ENCODE data around the gene ATP6V0B. TPM values are rescaled to one million over a fixed set of nuclear protein-coding genes. Genes with fewer than 3 reads are reported as not detected.

The ATP6V0B gene
- total RNA-seq, 8 experiments from 2014 or later: 106 to 333 (median 237) TPM

DNA sequence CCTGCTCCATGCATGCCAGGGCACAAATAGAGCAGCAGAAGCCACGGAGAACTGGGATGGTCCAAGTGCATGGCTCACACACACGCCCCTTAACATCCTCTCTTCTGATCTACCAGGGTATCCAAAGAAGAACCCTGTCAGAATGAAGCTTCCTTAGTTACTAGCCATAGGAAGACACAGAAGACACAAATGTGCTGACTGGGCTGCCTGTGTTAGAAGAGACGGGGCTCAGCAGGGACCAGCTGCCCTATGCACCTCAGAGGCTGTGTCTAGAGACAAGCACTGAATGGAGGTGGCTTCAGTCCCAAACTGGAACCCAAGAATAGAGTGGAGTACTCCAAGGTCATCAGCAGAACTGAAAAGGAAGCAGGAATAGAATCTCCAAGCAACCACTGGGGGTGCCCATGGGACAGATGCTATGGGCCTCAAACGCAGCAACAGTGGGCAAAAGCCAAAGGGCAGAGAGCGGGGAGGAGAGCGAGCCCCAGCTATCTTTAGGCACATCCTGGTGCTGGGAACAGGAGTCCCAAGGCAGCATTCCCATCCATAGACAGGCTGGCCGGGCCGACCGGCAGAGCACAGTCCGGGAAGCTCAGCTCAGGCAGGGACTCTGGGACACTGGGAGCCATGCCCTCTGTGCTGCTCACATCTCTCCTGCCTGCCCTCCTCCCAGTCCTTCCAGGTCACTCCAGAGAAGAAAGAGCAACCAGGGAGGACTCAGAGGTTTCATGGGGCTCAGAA lies 47.0 kb downstream of the ATP6V0B start:
- WGBS, 10 experiments: 60 to 100% (median 89%) methylated on average over 1 to 8 of the region's 10 CpGs; no CpG with 5 or more reads in 4 of the 10 experiments
- no peak for ATAC-seq (replicated peaks in 6 of 8)

DNA sequence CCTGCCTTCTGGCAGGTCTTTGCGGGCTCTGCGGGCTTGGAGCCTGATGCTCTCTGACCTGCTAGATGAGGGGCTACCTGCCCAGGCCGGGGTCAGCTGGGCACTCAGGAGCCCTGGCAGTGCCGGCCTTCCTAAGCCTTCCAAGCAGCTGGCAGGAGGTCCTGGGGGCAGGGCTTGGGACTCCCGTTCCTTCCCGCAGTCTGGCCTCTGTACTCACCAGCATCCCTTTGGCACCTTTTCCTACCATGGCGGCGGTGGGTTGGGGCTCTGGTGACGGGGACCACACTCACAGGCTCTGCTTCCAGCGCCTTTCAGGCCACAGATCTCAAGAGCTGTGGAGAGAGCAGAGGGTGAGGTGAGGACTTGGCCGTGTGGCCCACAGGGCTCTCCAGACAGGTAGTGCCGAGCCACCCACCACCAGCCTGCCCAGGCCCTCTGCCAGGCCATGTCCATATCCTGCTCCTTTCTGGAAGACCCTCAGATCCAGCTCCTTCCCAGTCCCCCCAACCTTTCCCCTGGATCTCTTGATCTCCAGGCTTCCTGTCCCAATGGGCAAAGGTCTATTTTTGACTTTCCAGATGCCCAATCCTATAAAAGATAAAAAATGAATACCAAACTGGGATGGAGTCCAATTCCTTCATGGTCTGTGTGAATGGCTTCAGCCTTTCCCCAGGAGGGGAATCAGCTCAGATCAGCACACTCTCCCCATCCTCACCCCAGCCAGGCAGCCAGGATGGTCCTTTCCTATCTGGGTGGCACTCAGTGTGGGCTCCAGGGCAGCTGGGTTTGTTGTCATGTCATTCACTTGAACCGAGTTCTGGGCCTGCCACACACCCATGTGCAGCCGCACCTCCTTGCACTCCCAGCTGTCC lies 49.5 kb downstream of the ATP6V0B start:
- Histone ChIP-seq H3K27ac (no peak overlapping the region), H3K4me1 (replicated peaks in 1 of 2) (peaks cover 5 to 6% of the 10 kb centered on the region in 2 donors), H3K4me3 (no peak overlapping the region)
- no peak for ATAC-seq (replicated peaks in 6 of 8)
- WGBS, 10 experiments: 77 to 93% (median 87%) methylated on average over 3 to 9 of the region's 14 CpGs; no CpG with 5 or more reads in 4 of the 10 experiments
- in situ Hi-C loops (cut with MboI; ENCODE audit: low pct_unique_long_range_greater_than_20kb in 2 of 9, low sequenced_read_pairs in 9 of 9, unreplicated experiment in 9 of 9): loop anchor here in 3 of 9 experiments (25.0 kb wide), 1 partner anchor 638 kb away; the partner anchor contains the start of genes ARMH1 (in 3 of the 3) and TMEM53 (in 3 of the 3)

More for the DNA sequence above, 47.0 kb downstream of the ATP6V0B start:
- in situ Hi-C loops (cut with MboI; ENCODE audit: low pct_unique_long_range_greater_than_20kb in 2 of 9, low sequenced_read_pairs in 9 of 9, unreplicated experiment in 9 of 9): loop anchor here in 3 of 9 experiments (25.0 kb wide), 1 partner anchor 641 kb away; the partner anchor contains the start of genes ARMH1 (in 3 of the 3) and TMEM53 (in 3 of the 3)
- H3K4me3 ChIP-seq: no peak overlapping the region
- no peak overlapping the region for H3K27ac ChIP-seq
- H3K4me1 ChIP-seq (replicated peaks in 1 of 2): peaks cover 8 to 9% of the 10 kb centered on the region in 2 donors

DNA sequence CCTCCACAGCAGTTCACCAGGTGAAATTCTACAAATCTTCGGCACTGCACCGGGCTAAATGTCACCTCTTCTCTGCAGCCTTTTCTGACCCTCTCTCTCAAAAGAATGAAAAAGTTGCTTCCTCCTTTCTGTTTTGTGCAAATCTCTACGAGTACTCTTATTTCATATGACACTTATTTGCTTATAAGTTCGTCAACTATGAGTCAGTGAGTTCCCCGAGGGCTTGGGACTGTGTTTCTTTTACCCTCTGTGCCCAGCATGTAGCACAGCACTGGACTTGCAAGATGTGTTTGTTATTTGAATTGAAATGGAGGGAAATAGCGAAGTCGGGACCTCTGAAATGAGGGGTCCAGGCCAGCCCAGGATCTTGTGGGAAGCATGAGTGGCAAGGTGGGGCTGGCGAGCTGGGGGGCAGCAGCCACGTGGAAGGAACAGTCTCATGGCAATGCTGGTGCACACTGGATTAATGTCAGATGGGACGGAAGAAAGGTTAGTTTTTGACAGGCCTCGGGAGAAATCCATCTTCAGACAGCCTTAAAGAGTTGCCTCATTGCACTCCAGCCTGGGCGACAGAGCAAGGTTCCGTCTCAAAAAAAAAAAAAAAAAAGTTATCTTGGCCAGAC lies 50.3 kb downstream of the ATP6V0B start:
- ATAC-seq (replicated peaks in 6 of 8): no peak
- Histone ChIP-seq H3K4me1 (replicated peaks in 1 of 2) (peaks cover 6 to 9% of the 10 kb centered on the region in 2 donors), H3K27ac (no peak overlapping the region), H3K4me3 (no peak overlapping the region)
- WGBS, 10 experiments: 80 to 95% (median 90%) methylated on average over 1 to 12 of the region's 13 CpGs; no CpG with 5 or more reads in 1 of the 10 experiments
- in situ Hi-C loops (cut with MboI; ENCODE audit: low pct_unique_long_range_greater_than_20kb in 2 of 9, low sequenced_read_pairs in 9 of 9, unreplicated experiment in 9 of 9): loop anchor here in 5 of 9 experiments (25.0 kb wide), 2 partner anchors 263 to 637 kb away; partner anchors contain the start of genes ARMH1 (in 3 of the 5) and TMEM53 (in 3 of the 5)

DNA sequence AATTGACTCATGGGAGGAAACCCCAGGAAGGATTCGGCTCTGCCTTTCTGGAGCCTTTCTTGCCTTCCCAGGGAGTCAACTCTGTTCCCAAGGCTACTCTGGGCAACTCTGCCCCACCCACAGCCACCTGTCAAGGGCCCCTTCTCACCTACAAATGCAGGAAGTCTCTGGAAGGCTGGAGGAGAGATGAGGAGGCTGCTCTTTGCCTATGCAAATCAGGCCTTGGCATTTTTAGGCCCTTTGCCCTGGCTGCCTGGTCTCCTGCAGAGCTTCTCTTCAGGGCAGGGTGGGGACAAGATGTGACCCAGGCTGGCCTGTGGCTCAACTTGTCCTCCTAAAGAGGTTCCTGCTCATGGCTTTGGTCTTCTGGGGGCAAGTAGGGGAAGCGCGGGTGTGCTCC lies 51.1 kb downstream of the ATP6V0B start:
- Histone ChIP-seq H3K27ac (no peak overlapping the region), H3K4me3 (no peak overlapping the region), H3K4me1 (replicated peaks in 1 of 2) (peaks cover 6 to 9% of the 10 kb centered on the region in 2 donors)
- ATAC-seq (replicated peaks in 6 of 8): no peak
- in situ Hi-C loops (cut with MboI; ENCODE audit: low pct_unique_long_range_greater_than_20kb in 2 of 9, low sequenced_read_pairs in 9 of 9, unreplicated experiment in 9 of 9): loop anchor here in 3 of 9 experiments (25.0 kb wide), 1 partner anchor 264 kb away; no protein-coding TSS in a partner anchor
- WGBS, 10 experiments: 81 to 100% (median 96%) methylated on average over 2 to 3 of the region's 3 CpGs; no CpG with 5 or more reads in 5 of the 10 experiments

DNA sequence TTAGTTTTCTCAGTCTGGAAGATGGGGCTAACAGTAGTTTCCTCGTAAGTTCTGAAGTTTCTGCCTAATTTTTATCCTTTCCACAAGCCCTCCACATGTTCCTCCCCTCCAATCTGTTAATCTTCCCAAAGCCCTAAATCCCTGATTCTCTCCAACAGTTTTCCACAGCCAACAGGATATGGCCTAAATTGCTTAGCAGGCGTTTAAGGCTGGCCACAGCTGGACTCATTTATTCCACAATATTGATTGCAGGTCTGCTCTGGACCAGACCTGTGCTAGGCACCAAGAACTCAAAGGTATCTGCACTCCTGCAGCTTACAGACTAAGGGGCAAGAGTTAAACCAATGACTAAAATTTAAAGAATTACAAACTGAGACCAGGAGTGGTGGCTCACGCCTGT lies 52.6 kb downstream of the ATP6V0B start:
- ATAC-seq (replicated peaks in 6 of 8): no peak
- no peak overlapping the region for H3K27ac ChIP-seq
- no peak overlapping the region for H3K4me3 ChIP-seq
- H3K4me1 ChIP-seq (replicated peaks in 1 of 2): peaks cover 14 to 19% of the 10 kb centered on the region in 2 donors
- 89 to 100% (median 94%) methylated on average over 1 to 3 of the region's 3 CpGs; no CpG with 5 or more reads in 2 of the 10 experiments for WGBS, 10 experiments
- in situ Hi-C loops (cut with MboI; ENCODE audit: low pct_unique_long_range_greater_than_20kb in 2 of 9, low sequenced_read_pairs in 9 of 9, unreplicated experiment in 9 of 9): loop anchor here in 3 of 9 experiments (25.0 kb wide), 1 partner anchor 265 kb away; no protein-coding TSS in a partner anchor

Other genes starting within 250 kb of the ATP6V0B start
- 1 to 10 TPM in 4 of 8 experiments, under 1 TPM in 4; 0.21 to 3.5 (median 1.3) TPM for gene ARTN, start 41.2 kb upstream of the ATP6V0B start, total RNA-seq
- 10 to 100 TPM; 21.1 to 30.4 (median 26.7) TPM for gene IPO13, start 28.0 kb upstream of the ATP6V0B start, total RNA-seq
- gene DPH2, start 5.0 kb upstream of the ATP6V0B start, total RNA-seq: 10 to 100 TPM; 18.8 to 45.2 (median 36.7) TPM
- 10 to 100 TPM; 36.6 to 83.3 (median 54.3) TPM for gene B4GALT2, start 4.2 kb downstream of the ATP6V0B start, total RNA-seq
- 10 to 100 TPM in 2 of 8 experiments, 1 to 10 TPM in 6; 2.9 to 13.3 (median 6.3) TPM for gene CCDC24, start 16.6 kb downstream of the ATP6V0B start, total RNA-seq
- gene SLC6A9, start 56.5 kb downstream of the ATP6V0B start, total RNA-seq: 10 to 100 TPM in 4 of 8 experiments, 1 to 10 TPM in 4; 5.2 to 31.6 (median 14.1) TPM
- under 1 TPM in 5 of 8 experiments, not detected in 3; 0.09 to 0.62 (median 0.17) TPM for gene KLF17, start 143.9 kb downstream of the ATP6V0B start, total RNA-seq
- under 1 TPM in 2 of 8 experiments, not detected in 6; 0.13 to 0.19 TPM for gene KLF18, start 166.7 kb downstream of the ATP6V0B start, total RNA-seq
- 10 to 100 TPM; 13.3 to 58.8 (median 45.4) TPM for gene DMAP1, start 238.5 kb downstream of the ATP6V0B start, total RNA-seq